H9 (cell line): ENCODE data around the gene GRID1. TPM values are rescaled to one million over a fixed set of nuclear protein-coding genes. Genes with fewer than 3 reads are reported as not detected.

ENCODE experiments used
- DNase-seq: peaks from one replicate; pipeline ENCODE4 v3.0.0-alpha.2; 2017
- H2AFZ ChIP-seq: one replicate; pipeline ENCODE4 v1.6.1; 2013; ENCODE audit warnings: mild to moderate bottlenecking, low read length, control low read depth, moderate library complexity
- H2AK5ac ChIP-seq: 2 replicates; pipeline ENCODE4 v1.6.1; 2013; ENCODE audit warnings: low read length, control low read depth, mixed read lengths; ENCODE audit not compliant: insufficient read length
- H2BK120ac ChIP-seq: one replicate; pipeline ENCODE4 v1.6.1; 2013; ENCODE audit warnings: low read depth, mild to moderate bottlenecking, low read length, control low read depth, inconsistent platforms; ENCODE audit not compliant: poor library complexity, severe bottlenecking
- H2BK12ac ChIP-seq: 2 replicates; pipeline ENCODE4 v1.6.1; 2013; ENCODE audit warnings: low read length, control low read depth, mixed read lengths, low read depth; ENCODE audit not compliant: insufficient read length
- H2BK15ac ChIP-seq: 2 replicates; pipeline ENCODE4 v1.6.1; 2013; ENCODE audit warnings: low read depth, low read length, control low read depth
- H2BK20ac ChIP-seq: one replicate; pipeline ENCODE4 v1.6.1; 2013; ENCODE audit warnings: low read depth, mild to moderate bottlenecking, low read length, control low read depth, inconsistent platforms; ENCODE audit not compliant: poor library complexity, severe bottlenecking
- H2BK5ac ChIP-seq: 2 replicates; pipeline ENCODE4 v1.6.1; 2013; ENCODE audit warnings: low read length, control low read depth, mixed read lengths; ENCODE audit not compliant: insufficient read length
- H3K14ac ChIP-seq: 2 replicates; pipeline ENCODE4 v1.6.1; 2013; ENCODE audit warnings: low read length, control low read depth; ENCODE audit not compliant: insufficient read depth
- H3K18ac ChIP-seq: 2 replicates; pipeline ENCODE4 v1.6.1; 2013; ENCODE audit warnings: low read depth, mild to moderate bottlenecking, mixed read lengths, low read length, control low read depth; ENCODE audit not compliant: insufficient read length
- H3K23ac ChIP-seq: 2 replicates; pipeline ENCODE4 v1.6.1; 2013; ENCODE audit warnings: low read length, control low read depth, mixed read lengths, low read depth; ENCODE audit not compliant: insufficient read length
- H3K23me2 ChIP-seq: 2 replicates; pipeline ENCODE4 v1.6.1; 2013; ENCODE audit warnings: low read depth, mild to moderate bottlenecking, mixed read lengths, low read length, control low read depth; ENCODE audit not compliant: insufficient read length, poor library complexity, severe bottlenecking
- H3K27ac ChIP-seq: 2 replicates; pipeline ENCODE4 v1.5.1; 2013; ENCODE audit warnings: low read length, control low read depth, mixed read lengths, low read depth; ENCODE audit not compliant: insufficient read length
- H3K27me3 ChIP-seq: 2 replicates; pipeline ENCODE4 v1.6.1; 2013; ENCODE audit warnings: low read length, control low read depth, inconsistent platforms; ENCODE audit not compliant: insufficient read depth
- H3K4ac ChIP-seq: 2 replicates; pipeline ENCODE4 v1.6.1; 2013; ENCODE audit warnings: low read depth, mild to moderate bottlenecking, control low read depth, inconsistent platforms, low read length, moderate library complexity
- H3K4me1 ChIP-seq: 2 replicates; pipeline ENCODE4 v1.6.1; 2013; ENCODE audit warnings: low read length, control low read depth, inconsistent platforms; ENCODE audit not compliant: insufficient read depth
- H3K4me2 ChIP-seq: 2 replicates; pipeline ENCODE4 v1.6.1; 2013; ENCODE audit warnings: low read length, control low read depth, mixed read lengths; ENCODE audit not compliant: insufficient read length, insufficient read depth
- H3K56ac ChIP-seq: 2 replicates; pipeline ENCODE4 v1.6.1; 2013; ENCODE audit warnings: low read depth, mild to moderate bottlenecking, mixed read lengths, low read length, control low read depth; ENCODE audit not compliant: insufficient read length
- H3K79me1 ChIP-seq: 2 replicates; pipeline ENCODE4 v1.6.1; 2013; ENCODE audit warnings: low read depth, mild to moderate bottlenecking, moderate library complexity, low read length, control low read depth, inconsistent platforms; ENCODE audit not compliant: insufficient read depth, poor library complexity, severe bottlenecking
- H3K79me2 ChIP-seq: 2 replicates; pipeline ENCODE4 v1.6.1; 2013; ENCODE audit warnings: low read length, control low read depth, inconsistent platforms; ENCODE audit not compliant: insufficient read depth
- H3K9ac ChIP-seq: 2 replicates; pipeline ENCODE4 v1.6.1; 2013; ENCODE audit warnings: low read length, control low read depth, mixed read lengths; ENCODE audit not compliant: insufficient read length; ENCODE audit errors: extremely low read depth
- H3K9me3 ChIP-seq: one replicate; pipeline ENCODE4 v1.6.1; 2013; ENCODE audit warnings: low read depth, low read length, inconsistent platforms; ENCODE audit not compliant: control insufficient read depth
- H3T11ph ChIP-seq: one replicate; pipeline ENCODE4 v1.6.1; 2013; ENCODE audit warnings: mild to moderate bottlenecking, low read length, control low read depth, inconsistent platforms
- H4K20me1 ChIP-seq: one replicate; pipeline ENCODE4 v1.6.1; 2013; ENCODE audit not compliant: control insufficient read depth, insufficient read length, insufficient read depth
- H4K5ac ChIP-seq: 2 replicates; pipeline ENCODE4 v1.6.1; 2013; ENCODE audit warnings: low read depth, mild to moderate bottlenecking, mixed read lengths, low read length, control low read depth; ENCODE audit not compliant: insufficient read length
- H4K8ac ChIP-seq: replicated peaks from 2 replicates; pipeline ENCODE4 v1.6.1; 2013; ENCODE audit warnings: low read length, control low read depth, mixed read lengths, low read depth; ENCODE audit not compliant: insufficient read length
- H4K91ac ChIP-seq: 2 replicates; pipeline ENCODE4 v1.6.1; 2013; ENCODE audit warnings: low read depth, mild to moderate bottlenecking, moderate library complexity, mixed read lengths, low read length, control low read depth; ENCODE audit not compliant: insufficient read length
- H3K27ac Mint-ChIP-seq, 3 experiments: 2 replicates in 2 of 3; 3 replicates in 1 of 3; pipeline ENCODE4 v1.8.0; 2020 to 2021; ENCODE audit warnings: mixed read lengths in 3 of 3, mild to moderate bottlenecking in 1 of 3, moderate library complexity in 1 of 3
- H3K27me3 Mint-ChIP-seq: 2 replicates; pipeline ENCODE4 v1.8.0; 2021; ENCODE audit warnings: low read depth, mild to moderate bottlenecking, moderate library complexity, mixed read lengths
- H3K36me3 Mint-ChIP-seq, 3 experiments: 2 replicates in 2 of 3; 3 replicates in 1 of 3; pipeline ENCODE4 v1.8.0; 2020 to 2021; ENCODE audit warnings: low read depth in 3 of 3, mixed read lengths in 3 of 3; ENCODE audit not compliant: insufficient read depth in 1 of 3
- H3K4me1 Mint-ChIP-seq, 2 experiments: 2 replicates each; pipeline ENCODE4 v1.8.0; 2020; ENCODE audit warnings: mixed read lengths in 2 of 2
- H3K4me3 Mint-ChIP-seq, 2 experiments: 2 replicates in 1 of 2; 3 replicates in 1 of 2; pipeline ENCODE4 v1.8.0; 2020 to 2021; ENCODE audit warnings: mild to moderate bottlenecking in 2 of 2, mixed read lengths in 2 of 2, moderate library complexity in 1 of 2
- H3K9me3 Mint-ChIP-seq, 2 experiments: 2 replicates in 1 of 2; 3 replicates in 1 of 2; pipeline ENCODE4 v1.8.0; 2020; ENCODE audit warnings: mild to moderate bottlenecking in 2 of 2, mixed read lengths in 2 of 2, moderate library complexity in 1 of 2
- CTCF ChIP-seq: fragments of 200-600 bp; sonication (generic); conservative IDR thresholded peaks from 3 replicates; pipeline ENCODE4 v1.8.0; 2021; ENCODE audit warnings: antibody characterized with exemption, mild to moderate bottlenecking
- WGBS: extraction: QIAGEN DNeasy Blood & Tissue Kit; methylation state at CpG from one replicate; pipeline ENCODE4 v1.1.7; 2013; ENCODE audit warnings: missing lambda C conversion rate, low lambda C conversion rate, mixed read lengths; ENCODE audit not compliant: insufficient read length; ENCODE audit errors: extremely low coverage; 5-methylcytosine and 5-hydroxymethylcytosine counted together
- total RNA-seq: library from RNA; stranded (reverse); gene quantifications from 2 replicates; pipeline ENCODE4 v1.2.1, GENCODE V29; 2021

Gene GRID1
- total RNA-seq, 1 experiment from 2014 or later = 0.35 TPM

- Histone ChIP-seq H3K14ac (no peak overlapping the region), H3K56ac (no peak overlapping the region), H3K4ac (no peak overlapping the region), H4K20me1 (no peaks in the 10 kb centered on the region), H3K27me3 (no peaks in the 10 kb centered on the region), H3K9me3 (no peaks in the 10 kb centered on the region), H3K4me1 (no peaks in the 10 kb centered on the region), H3K9ac (no peak overlapping the region), H2BK20ac (no peak overlapping the region), H4K8ac (no peak overlapping the region), H2AK5ac (no peak overlapping the region), H3K23me2 (no peaks in the 10 kb centered on the region), H4K5ac (no peak overlapping the region), H2BK120ac (no peak overlapping the region), H3K27ac (no peak overlapping the region), H3K79me1 (no peaks in the 10 kb centered on the region), H3K23ac (no peak overlapping the region), H2BK15ac (no peak overlapping the region), H2BK5ac (no peak overlapping the region), H3T11ph (no peak overlapping the region), H4K91ac (no peak overlapping the region), H3K18ac (no peak overlapping the region), H3K4me2 (no peak overlapping the region), H2AFZ (no peak overlapping the region), H2BK12ac (no peak overlapping the region), H3K79me2 (no peaks in the 10 kb centered on the region)
- TF ChIP-seq CTCF = peak; percentile 58
- no peak overlapping the region for H3K4me3 Mint-ChIP-seq
- no peak overlapping the region for H3K27ac Mint-ChIP-seq
- no CpG with 5 or more reads among the region's 6 CpGs for WGBS
- peak; percentile 64 for DNase-seq
- no peaks in the 10 kb centered on the region for H3K36me3 Mint-ChIP-seq
- H3K4me1 Mint-ChIP-seq = 0 out of 4 replicates have a peak, but pooled peaks cover 0 to 2% of the 10 kb centered on the region in 2 experiments
- peaks cover 2% of the 10 kb centered on the region; the same call in 1 of the 2 replicates for H3K27me3 Mint-ChIP-seq
- no peaks in the 10 kb centered on the region for H3K9me3 Mint-ChIP-seq
These were observed 753.8 kb downstream of the GRID1 start for GRCh38 chr10:85612833-85613232.
